Non-pigmented ciliary epithelial cell (primary cell): ENCODE data around the gene GCNT1.
"Not testable (repeated sequence)": the region's sequence is repeated elsewhere in the genome, so short reads cannot be mapped to it uniquely, and the experiment has no call there.

Source experiments
- DNase-seq: peaks from one replicate; pipeline ENCODE4 v3.0.0-alpha.2; 2010; ENCODE audit warnings: low read depth

Gene GCNT1

DNA sequence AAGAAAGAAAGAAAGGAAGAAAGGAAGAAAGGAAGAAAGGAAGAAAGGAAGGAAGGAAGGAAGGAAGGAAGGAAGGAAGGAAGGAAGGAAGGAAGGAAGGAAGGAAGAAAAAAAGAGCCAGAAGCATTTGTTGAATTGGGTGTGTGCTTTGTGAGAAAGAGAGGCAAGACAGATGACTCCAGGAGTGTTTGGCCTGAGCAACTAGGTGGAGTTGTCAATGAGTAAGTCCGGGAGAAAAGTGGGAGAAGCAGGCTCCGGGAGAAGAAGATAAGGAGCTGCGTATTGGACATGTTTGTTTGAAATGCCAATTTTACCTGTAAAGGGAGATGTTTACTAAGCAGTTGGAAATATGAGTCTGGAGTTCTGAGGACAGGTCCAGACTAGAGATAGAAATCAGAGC, 15.1 kb upstream of the GCNT1 start:
- DNase-seq = no peak

DNA sequence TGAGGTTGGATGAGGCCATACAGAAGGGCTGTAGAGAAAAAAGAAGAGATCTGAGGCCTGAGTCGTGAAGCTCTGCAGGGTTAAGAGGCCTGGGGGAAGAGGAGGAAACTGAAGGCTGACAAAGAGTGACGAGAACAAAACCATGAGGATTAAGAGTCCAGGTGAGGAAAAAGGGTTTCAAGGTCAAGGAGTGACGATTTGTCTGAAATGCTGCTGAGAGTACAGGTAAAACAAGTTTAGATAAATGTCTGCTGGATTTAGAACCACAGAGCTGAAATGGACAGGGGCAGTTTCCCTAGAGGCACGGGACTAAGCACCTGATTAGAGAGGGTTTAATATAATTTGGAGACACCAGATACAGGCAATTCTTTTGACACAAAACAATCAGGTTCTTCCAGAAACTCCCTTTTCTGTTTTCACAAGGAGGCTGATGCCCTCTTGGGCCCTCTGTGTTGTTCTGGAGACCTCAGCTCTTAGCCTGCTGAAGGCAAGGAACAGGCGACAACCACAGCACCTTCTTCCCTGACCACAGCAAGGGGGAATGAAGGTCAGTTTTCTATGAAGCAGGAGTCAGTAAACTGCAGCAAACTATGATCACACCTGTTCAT, 14.6 kb upstream of the GCNT1 start:
- DNase-seq = no peak

DNA sequence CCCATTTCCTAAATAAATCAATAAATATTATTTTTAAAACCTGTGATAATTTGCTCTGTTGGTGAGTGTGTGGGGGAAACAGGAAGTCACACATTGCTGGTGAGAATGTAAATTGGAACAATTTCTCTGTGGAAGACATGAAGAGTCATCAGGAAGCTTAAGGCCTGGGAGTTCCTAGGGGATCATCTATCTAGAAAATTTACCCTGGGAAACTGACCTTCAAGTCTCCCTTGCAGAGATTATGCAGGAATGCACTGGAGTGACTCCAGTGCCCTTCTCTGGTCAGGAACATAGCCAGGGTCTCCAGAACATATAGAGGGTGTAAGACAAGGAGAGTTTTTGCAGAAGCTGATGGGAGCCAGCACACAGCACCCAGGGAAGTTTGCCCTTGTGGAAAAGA, 13.0 kb upstream of the GCNT1 start:
- DNase-seq = no peak

DNA sequence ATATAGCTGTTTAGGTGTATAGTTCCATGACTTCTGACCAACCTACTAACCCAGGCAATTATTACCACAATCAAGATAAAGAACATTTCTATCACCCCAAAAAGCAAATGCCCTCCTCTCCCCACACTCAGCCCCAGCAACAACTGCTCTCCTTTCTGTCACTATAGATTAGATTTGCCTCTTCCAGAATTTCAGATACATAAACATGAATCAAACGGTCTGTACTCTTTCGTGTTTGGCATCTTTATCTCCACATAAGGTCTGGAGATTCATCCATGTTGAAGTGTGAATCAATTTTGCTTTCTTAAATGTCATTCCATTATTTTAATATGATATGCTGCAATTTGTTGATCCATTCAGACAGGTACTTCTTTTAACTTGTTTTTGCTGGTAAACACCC, 10.5 kb upstream of the GCNT1 start:
- no peak for DNase-seq

GRCh38 chr9:76451234-76451633, 7.7 kb upstream of the GCNT1 start:
- DNase-seq = peak; percentile 78

DNA sequence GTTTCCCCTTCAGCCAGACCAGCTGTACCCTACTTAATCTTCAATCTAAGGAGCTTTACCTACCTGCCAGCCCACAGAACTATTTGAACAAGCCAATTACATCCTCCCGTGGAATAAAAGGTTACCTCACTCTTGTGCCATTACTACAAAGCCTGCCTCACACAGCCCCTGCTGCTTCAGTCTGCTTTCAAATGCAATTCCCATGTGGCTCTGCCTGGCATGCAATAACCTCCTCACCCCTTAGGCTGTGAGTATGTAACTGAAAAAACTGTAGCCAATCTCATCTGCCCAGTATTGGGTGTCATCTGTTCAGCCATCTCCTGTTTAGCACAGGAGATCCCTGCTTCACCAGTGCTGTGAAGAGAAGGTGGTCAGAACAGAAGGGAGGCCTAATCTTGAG, 6.1 kb upstream of the GCNT1 start:
- DNase-seq = no peak

GRCh38 chr9:76453785-76454184, 5.2 kb upstream of the GCNT1 start:
- DNase-seq = no peak

DNA sequence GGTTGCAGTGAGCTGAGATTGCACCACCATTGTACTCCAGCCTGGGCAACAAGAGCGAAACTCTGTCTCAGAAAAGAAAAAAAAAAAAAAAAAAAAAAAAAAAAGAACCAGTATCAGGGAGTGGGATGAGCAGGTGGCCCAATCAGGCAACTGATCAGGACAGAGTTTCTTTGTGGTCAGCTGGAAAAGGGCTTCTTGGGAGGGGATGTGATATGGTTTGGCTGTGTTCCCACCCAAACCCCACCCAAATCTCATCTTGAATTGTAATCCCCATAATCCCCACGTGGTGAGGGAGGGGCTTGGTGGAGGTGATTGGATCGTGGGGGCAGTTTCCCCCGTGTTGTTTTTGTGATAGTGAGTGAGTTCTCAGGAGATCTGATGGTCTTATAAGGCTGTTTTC, 4.7 kb upstream of the GCNT1 start:
- DNase-seq = no peak

- DNase-seq = peak; percentile 44
These were observed 2.6 kb upstream of the GCNT1 start for GRCh38 chr9:76456202-76456926.

DNA sequence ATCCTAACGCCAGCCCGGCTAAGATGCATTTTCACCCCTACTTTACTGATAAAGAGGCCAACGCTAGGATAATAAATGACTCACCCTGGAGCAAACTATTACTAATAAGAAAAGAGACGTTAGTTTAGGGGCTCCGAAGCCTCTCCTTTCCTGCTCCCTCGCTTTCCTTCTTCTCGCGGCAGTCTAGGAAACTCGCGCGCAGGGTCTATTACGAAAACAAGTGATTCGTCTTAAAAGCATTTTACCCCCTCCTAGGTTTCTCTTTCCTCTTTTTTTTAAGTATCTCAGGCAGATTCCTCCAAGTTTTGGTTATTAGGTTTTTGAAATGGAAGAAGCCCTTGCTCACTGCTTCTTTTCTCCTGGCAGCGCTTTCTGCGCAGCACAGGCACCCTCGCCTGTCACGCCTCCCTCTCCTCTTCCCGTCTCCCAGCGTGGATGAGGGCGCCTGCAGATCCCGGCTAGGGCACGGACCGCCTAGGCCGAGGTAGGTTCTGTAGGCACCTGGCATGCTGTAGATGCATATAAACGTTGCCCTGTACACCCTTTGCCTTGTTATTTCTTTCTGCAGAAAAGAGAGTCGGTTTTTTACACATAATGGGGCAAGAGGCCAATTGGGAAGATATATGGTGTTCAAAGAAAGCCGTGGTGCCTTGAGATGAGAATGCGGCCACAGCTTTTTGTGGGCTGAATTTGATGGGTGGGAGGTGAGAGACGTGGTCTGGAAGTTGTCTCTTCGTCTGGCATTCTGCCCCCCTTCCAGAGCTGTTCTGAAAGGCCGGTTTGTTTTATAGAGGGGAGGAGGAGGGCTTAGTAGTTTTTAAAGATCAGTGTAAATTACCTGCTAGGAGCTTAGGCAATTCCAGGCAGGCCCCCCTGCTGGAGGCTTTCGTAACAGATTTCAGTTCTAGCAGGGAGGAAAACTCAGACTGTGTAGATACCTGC, 983 bp downstream of the GCNT1 start:
- DNase-seq = no peak

- DNase-seq = no peak
These were observed 3.1 kb downstream of the GCNT1 start for GRCh38 chr9:76462126-76462525.

- no peak for DNase-seq
These were observed 4.2 kb downstream of the GCNT1 start for GRCh38 chr9:76463211-76463610.

GRCh38 chr9:76464706-76465105, 5.7 kb downstream of the GCNT1 start:
- no peak for DNase-seq

DNA sequence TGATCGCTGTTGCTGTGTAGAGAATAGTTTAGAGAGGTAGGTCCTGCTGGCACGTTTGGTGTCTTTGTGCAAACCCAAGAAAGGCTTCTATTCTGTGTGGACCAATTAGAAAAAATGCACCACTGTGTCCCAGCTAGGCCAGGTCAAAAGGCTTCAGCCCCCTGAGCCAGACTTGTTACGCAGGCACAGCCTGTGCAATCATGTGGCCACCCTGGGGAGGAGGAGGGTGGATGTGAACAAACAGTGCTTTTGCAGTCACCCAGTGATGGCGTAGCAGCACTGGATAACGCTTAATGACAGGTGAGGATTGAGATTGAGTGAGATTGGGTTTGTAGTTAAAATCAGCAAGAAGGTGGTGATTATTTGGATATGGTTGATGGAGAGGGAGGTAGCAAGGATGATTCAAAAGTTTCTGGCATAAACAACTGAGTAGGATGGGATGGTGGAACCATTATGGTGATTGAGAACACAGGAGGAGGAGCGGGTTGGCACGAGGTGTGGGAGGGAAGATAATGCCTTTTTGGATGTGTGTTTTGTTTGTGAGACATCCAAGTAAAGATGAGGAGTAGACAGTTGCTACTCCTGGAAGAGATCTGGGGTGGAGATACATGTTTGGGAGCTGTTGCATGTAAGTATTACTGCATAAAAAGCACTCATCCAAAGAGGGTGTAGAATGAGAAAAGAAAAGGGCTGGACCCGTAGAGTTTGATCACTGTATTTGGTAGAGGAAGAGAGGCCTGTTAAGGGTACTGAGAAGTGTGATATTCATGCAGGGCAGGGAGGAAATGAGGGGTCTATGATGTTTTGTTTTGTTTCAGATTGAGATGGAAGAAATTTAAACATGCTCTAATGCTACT, 6.7 kb downstream of the GCNT1 start:
- DNase-seq = no peak

GRCh38 chr9:76466299-76466605, 7.3 kb downstream of the GCNT1 start:
- DNase-seq = no peak

DNA sequence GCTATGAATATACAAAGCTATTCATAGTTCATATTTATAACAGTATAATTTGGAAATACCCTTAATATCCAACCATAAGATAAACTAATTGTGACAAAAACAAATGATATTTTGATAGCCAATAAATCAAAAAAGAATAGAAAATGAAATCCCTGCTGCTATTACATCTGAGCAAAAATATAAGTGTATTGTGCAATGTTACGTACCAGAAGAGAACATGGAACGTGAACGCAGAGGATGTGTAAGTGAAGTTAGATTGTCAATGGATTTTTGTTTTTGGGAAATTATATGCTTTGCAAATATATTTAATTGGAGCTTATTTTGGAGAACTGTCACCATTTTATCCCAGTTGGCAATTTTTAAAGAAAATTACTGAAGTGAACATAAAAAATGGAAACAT, 15.4 kb downstream of the GCNT1 start:
- DNase-seq = no peak

- no peak for DNase-seq
These were observed 16.7 kb downstream of the GCNT1 start for GRCh38 chr9:76475686-76476085.

DNA sequence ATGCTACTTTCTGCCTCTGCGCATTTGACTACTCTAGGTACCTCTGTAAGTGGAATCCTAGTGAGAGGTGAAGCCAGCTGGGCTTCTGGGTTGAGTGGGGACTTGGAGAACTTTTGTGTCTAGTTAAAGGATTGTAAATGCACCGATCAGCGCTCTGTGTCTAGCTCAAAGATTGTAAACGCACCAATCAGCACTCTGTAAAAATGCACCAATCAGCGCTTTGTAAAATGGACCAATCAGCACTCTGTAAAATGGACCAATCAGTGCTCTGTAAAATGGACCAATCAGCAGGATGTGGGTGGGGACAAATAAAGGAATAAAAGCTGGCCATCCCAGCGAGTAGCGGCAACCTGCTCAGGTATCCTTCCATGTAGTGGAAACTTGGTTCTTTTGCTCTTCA, 18.8 kb downstream of the GCNT1 start:
- not testable (repeated sequence) for DNase-seq

DNA sequence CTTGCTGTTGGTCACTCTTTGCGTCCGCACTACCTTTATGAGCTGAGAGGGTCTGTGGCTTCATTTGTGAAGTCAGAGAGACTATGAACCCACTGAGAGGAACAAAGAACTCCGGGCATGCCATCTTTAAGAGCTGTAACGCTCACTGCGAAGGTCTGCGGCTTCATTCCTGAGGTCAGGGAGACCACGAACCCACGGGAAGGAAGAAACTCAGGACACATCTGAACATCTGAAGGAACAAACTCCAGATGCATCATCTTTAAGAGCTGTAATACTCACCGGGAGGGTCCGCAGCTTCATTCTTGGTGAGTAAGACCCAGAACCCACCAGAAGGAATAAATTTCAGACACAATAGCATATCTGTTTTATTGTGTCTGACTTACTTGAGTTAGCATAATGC, 19.2 kb downstream of the GCNT1 start:
- no peak for DNase-seq

- DNase-seq = not testable (repeated sequence)
These were observed 20.4 kb downstream of the GCNT1 start for GRCh38 chr9:76479337-76479736.

DNA sequence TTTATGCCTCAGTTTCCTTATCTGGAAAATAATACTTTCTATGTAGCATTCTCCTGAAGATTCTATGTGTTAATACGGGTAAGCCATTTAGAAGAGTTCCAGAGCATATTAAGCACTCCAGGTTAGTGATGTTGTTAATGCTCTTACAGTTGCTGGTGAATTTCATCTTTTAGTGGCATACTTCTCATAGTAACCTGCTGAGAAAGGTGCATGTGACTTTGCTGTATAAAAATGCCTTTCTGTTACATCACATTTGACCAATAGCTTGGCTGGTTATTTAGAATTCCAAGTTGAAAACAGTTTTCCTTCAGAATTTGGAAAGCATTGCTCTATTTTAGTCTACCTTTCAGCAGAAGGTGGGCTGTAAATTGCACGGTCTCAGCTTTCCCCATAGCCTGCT, 27.2 kb downstream of the GCNT1 start:
- DNase-seq = no peak
